Cardiac septum (tissue), 1 donor: ENCODE measurements around the gene CNEP1R1. TPM values are rescaled to one million over a fixed set of nuclear protein-coding genes. Genes with fewer than 3 reads are reported as not detected.

Source experiments
- DNase-seq: peaks from one replicate; pipeline ENCODE4 v3.0.0-alpha.2; 2020; ENCODE audit warnings: low spot score
- intact Hi-C: fragments of 100-400 bp; cut with DNase I; formaldehyde crosslinking; loops from one replicate; pipeline ENCODE4 v1.14.0; 2022
- long read RNA-seq: library from polyadenylated mRNA; unstranded; transcript quantifications from one replicate; pipeline ENCODE4 v2.0.0, GENCODE V29; 2021
- total RNA-seq: library from RNA; stranded (reverse); fragmentation: NEBNext Ultra II Directional; extraction: Animal tissue kit (Norgen Biotek cat#: 25700); gene quantifications from one replicate; pipeline ENCODE4 v1.2.1, GENCODE V29; 2021
- donor health status: DM: no; HTN: no; CAD: no.

CNEP1R1 gene, protein sequence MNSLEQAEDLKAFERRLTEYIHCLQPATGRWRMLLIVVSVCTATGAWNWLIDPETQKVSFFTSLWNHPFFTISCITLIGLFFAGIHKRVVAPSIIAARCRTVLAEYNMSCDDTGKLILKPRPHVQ
- 17.9 TPM for total RNA-seq
- long read RNA-seq, transcript CNEP1R1-202 (6 exons, 2,117 nt): major isoform, 17 of 40 reads
- long read RNA-seq, transcript CNEP1R1-210 (5 exons, 1,992 nt): minor isoform, 6 of 40 reads
- long read RNA-seq, transcript CNEP1R1-203 (7 exons, 2,965 nt): minor isoform, 7 of 40 reads
- long read RNA-seq, partial matches to known transcripts: 3 of 40 reads
- long read RNA-seq, other reads (novel, unspliced or antisense): 5 of 40 reads

- DNase-seq: peak; percentile 96
- intact Hi-C loops: loop anchor here (2.0 to 10.0 kb wide), 5 partner anchors 42 to 640 kb away; partner anchors contain the start of genes BRD7 and TENT4B
Measured at GRCh38 chr16:50024684-50025536, at the start of gene CNEP1R1. Gene CNEP1R1 (plus strand): TSS chr16:50025225. CDS start chr16:50025316, 91 bp downstream.

DNA sequence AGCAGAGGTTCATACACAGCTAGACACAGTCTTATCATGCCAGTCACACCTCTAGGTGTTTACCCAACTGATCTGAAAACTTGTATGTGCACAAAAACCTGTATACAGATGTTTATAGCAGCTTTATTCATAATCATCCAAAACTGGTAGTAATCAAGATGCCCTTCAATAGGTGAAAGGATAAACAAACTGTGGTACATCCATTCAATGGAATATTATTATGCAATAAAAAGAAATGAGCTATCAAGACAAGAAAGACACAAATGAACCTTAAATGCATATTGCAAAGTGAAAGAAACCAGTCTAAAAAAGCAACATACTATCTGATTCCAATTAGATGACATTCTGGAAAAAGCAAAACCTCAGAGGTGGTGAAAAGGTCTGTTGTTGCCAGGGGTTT is 47.6 kb upstream of the CNEP1R1 start:
- DNase-seq: no peak
- intact Hi-C loops: no loop called here

DNA sequence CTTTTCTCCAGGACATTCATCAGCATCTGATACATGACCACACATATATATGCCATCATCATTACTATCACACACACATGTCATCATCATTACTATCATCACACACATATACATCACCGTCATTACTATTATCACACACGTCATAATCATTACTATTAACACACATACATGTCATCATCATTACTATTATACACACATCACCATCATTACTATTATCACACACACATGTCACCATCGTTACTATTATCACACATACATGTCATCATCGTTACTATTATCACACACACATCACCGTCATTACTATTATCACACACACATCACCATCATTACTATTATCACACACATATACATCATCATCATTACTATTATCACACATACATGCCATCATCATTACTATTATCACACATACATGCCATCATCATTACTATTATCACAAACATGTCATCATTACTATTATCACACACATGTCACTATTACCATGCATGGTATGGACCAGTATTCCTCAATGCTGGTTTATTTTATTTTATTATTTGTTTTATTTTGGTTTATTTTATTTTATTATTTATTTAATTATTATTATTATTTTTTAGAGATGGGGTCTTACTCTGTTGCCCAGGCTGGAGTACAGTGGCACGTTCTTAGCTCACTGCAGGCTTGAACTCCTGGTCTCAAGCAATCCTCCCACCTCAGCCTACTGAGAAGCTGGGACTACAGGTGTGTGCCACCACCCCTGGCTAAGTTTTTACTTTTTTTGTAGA is 46.3 kb upstream of the CNEP1R1 start:
- no peak for DNase-seq
- intact Hi-C loops: no loop called here

GRCh38 chr16:49980166-49980565 is 44.9 kb upstream of the CNEP1R1 start:
- intact Hi-C loops: no loop called here
- no peak for DNase-seq

DNA sequence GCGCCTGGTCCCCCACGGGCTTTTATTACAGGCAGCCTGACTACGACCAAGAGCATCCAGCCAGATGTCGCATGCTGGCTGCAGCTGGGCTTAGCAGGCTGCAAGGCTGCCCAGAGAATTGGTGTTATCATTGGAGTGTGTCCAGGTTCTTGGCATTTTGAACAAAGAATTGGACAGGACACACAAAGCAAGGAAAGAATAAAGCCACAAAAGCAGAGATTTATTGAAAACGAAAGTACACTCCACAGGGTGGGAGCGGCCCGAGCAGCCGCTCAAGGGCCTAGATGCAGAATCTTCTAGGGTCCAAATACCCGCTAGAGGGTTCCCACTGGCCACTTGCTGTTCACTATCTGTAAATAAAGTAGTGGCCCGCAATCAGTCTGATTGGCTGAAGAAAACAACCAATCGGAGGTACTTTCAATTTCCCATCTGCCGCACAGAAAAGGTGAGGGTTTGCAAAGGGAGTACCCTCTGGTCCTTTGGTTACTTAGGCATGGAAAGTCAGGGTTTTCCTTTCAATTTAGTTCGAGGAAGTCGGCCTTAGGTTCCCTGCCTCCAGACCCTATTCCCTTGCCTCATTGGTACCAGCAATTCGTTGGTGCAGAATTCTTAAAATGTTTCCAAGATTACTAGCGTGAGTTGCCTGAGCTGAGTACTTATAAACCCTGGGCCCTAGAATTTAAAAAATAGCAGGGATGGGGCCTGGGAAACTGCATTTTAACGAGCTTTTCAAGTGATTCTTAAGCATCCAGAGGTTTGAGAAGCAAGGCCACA is 38.5 kb upstream of the CNEP1R1 start:
- DNase-seq: no peak
- intact Hi-C loops: no loop called here

DNA sequence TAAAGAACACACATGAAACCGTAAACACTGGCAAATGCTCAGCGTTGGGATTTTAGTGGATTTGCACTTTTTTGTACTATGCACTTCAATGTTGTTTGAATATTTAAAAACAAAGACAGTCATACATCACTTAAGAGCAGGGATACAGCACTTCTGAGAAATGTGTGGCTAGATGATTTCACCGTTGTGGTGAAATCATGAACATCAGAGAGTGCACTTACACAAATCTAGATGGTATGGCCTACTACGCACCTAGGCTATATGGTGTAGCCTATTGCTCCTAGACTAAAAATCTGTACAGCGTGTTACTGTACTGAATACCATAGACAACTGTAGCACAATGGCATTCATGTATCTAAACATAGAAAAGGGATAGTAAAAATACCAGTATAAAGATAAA is 37.6 kb upstream of the CNEP1R1 start:
- intact Hi-C loops: no loop called here
- DNase-seq: no peak

GRCh38 chr16:49992825-49993224 is 32.2 kb upstream of the CNEP1R1 start:
- DNase-seq: no peak
- intact Hi-C loops: no loop called here

- intact Hi-C loops: no loop called here
- no peak for DNase-seq
Measured at GRCh38 chr16:49993579-49993978, 31.4 kb upstream of the CNEP1R1 start.

DNA sequence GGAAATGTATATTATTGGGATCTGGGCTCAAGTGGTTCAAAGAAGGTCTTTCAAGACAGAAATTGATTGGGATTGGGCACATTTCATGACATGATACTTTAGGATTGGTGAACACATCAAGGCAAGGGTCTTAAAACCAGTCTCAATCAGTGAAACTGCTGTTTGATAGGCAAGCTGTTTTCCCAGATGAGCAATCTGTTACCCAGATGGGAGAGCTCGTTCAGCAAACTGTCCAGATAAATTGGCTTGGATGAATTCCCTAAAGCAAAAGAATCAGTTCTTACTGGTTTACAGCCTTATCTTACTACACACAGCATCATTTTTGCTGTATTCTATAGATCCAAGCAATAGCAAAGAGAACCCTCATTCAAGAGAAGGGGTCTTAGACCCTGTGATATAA is 31.0 kb upstream of the CNEP1R1 start:
- DNase-seq: no peak
- intact Hi-C loops: no loop called here

- DNase-seq: no peak
- intact Hi-C loops: no loop called here
Measured at GRCh38 chr16:49995720-49996119, 29.3 kb upstream of the CNEP1R1 start.

DNA sequence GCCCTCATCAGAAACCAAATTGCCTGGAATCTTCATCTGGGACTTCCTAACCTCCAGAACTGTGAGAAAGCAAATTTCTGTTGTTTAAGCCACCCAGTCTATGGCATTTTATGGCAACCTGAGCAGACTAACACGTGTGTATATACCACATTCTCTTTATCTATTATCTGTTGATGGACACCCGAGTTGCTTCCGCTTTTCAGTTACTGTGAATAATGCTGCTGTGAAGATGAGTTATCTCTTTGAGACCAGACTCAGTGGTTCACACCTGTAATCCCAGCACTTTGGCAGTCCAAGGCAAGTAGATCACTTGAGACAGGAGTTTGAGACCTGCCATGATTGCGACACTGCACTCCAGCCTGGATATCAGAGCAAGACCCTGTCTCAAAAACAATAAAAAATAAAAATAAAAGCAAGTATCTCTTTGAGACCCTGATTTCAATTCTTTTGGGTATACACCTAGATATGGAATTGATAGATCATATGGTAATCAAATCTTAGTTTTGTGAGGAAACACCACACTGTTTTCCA is 27.2 kb upstream of the CNEP1R1 start:
- intact Hi-C loops: no loop called here
- no peak for DNase-seq

DNA sequence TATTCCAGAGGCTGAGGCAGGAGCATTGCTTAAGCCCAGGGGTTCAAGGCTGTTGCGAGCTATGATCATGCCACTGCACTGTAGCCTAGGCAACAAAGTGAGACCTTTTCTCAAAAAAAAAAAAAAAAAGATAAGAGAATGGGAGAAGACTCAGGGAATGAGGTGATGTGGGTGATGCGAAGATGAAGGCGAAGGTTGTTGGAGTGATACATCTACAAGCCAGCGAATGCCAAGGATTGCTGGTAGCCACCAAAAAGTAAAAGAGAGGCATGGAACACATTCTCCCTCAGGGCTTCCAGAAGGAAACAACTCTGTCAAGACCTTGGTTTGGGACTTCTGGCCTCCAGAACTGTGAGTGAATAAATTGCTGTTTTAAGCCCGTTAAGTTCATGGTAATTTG is 26.0 kb upstream of the CNEP1R1 start:
- intact Hi-C loops: no loop called here
- DNase-seq: no peak

DNA sequence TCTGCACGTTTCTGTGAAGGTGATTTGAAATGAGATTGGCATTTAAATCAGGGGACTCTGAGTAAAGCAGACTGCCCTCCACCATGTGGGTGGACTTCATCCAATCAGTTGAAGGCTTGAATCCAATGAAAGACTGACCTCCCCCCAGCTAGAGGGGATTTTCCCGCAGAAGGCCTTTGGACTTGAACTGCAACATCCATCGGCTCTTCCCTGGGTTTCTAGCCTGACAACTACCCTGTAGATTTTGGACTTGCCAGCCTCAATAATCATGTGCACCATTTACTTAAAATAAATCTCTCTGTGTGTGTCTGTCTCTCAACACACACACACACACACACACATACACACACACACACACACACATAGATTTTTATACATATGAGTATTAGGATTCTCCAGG is 23.9 kb upstream of the CNEP1R1 start:
- DNase-seq: no peak
- intact Hi-C loops: no loop called here

GRCh38 chr16:50002190-50002589 is 22.8 kb upstream of the CNEP1R1 start:
- intact Hi-C loops: no loop called here
- DNase-seq: no peak

DNA sequence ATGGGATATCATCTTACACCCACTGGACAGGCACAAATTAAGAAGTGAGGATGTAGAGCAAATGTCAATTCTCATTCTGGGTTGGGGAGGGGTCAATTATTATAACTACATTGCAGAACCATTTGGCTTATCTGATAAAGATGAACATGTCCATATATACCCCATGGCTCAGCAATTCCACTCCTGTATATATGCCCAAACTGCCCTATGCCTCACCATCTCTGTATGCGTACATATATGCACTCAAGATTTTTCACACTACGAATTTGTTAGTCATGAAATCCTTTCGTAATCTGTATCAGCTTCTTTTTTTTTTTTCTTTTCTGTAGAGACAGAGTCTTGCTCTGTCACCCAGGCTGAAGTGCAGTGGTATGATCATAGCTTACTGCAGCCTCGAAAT is 20.8 kb upstream of the CNEP1R1 start:
- intact Hi-C loops: no loop called here
- DNase-seq: no peak

GRCh38 chr16:50006964-50007363 is 18.1 kb upstream of the CNEP1R1 start:
- intact Hi-C loops: no loop called here
- no peak for DNase-seq

- DNase-seq: no peak
- intact Hi-C loops: no loop called here
Measured at GRCh38 chr16:50007744-50008143, 17.3 kb upstream of the CNEP1R1 start.

- no peak for DNase-seq
- intact Hi-C loops: no loop called here
Measured at GRCh38 chr16:50010212-50010611, 14.8 kb upstream of the CNEP1R1 start.

DNA sequence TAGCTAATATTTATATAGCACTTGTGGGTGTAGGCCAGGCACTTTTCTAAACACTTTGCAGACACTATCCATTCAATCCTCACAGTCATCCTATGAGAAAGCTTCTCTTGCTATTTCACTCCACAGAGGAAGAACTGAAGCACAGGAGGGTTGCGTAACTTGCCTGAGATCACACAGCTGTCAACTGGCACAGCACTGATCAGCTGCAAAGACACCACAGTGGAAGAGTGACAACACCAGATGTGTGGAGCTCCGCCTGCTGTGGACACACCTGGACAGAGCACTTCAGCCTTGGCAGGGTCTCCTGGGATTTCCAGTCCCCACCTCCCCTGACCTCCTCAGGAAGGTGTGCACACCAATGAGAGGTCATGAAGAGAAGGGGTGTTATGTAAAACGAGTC is 13.3 kb upstream of the CNEP1R1 start:
- no peak for DNase-seq
- intact Hi-C loops: no loop called here
